Astrocyte (in vitro differentiated cells and primary cell): Measurements from ENCODE around the gene SSH2. TPM values are rescaled to one million over a fixed set of nuclear protein-coding genes. Genes with fewer than 3 reads are reported as not detected.

Source experiments
- DNase-seq: peaks from one replicate; pipeline ENCODE4 v3.0.0-alpha.2; 2010; ENCODE audit warnings: low read depth
- FAIRE-seq: peaks from 2 replicates; lab custom pipeline; 2011; peaks lifted over from hg19 to GRCh38; lab: Jason Lieb, UNC
- H2AFZ ChIP-seq: 2 replicates; pipeline ENCODE4 v1.6.0; 2012; ENCODE audit warnings: low read depth, low read length, inconsistent platforms
- H3K27ac ChIP-seq: 2 replicates; pipeline ENCODE4 v1.5.1; 2011; ENCODE audit warnings: low read depth, low read length, inconsistent platforms
- H3K27me3 ChIP-seq: 2 replicates; pipeline ENCODE4 v1.6.0; 2011; ENCODE audit warnings: low read length, inconsistent platforms; ENCODE audit not compliant: insufficient read depth
- H3K36me3 ChIP-seq: 2 replicates; pipeline ENCODE4 v1.5.1; 2011; ENCODE audit warnings: low read length, inconsistent platforms; ENCODE audit not compliant: insufficient read depth
- H3K4me1 ChIP-seq: 2 replicates; pipeline ENCODE4 v1.5.1; 2011; ENCODE audit warnings: low read length, inconsistent platforms; ENCODE audit not compliant: insufficient read depth
- H3K4me2 ChIP-seq: 2 replicates; pipeline ENCODE4 v1.6.0; 2012; ENCODE audit warnings: low read length, inconsistent platforms
- H3K4me3 ChIP-seq: 2 replicates; pipeline ENCODE4 v1.5.1; 2011; ENCODE audit warnings: low read depth, mild to moderate bottlenecking, low read length, inconsistent platforms; ENCODE audit not compliant: insufficient read depth
- H3K79me2 ChIP-seq: 2 replicates; pipeline ENCODE4 v1.6.0; 2012; ENCODE audit warnings: mild to moderate bottlenecking, low read length, inconsistent platforms; ENCODE audit not compliant: insufficient read depth
- H3K9ac ChIP-seq: 2 replicates; pipeline ENCODE4 v1.6.0; 2012; ENCODE audit warnings: mild to moderate bottlenecking, low read length, inconsistent platforms
- H3K9me3 ChIP-seq: 2 replicates; pipeline ENCODE4 v1.5.1; 2012; ENCODE audit warnings: low read depth, mild to moderate bottlenecking, low read length, inconsistent platforms; ENCODE audit not compliant: insufficient read depth
- H4K20me1 ChIP-seq: 2 replicates; pipeline ENCODE4 v1.6.0; 2012; ENCODE audit warnings: low read length, inconsistent platforms; ENCODE audit not compliant: insufficient read depth
- H3K27ac Mint-ChIP-seq: one replicate; pipeline ENCODE4 v1.8.0; 2021; ENCODE audit warnings: mild to moderate bottlenecking, mixed read lengths; ENCODE audit not compliant: unreplicated experiment
- H3K27me3 Mint-ChIP-seq: one replicate; pipeline ENCODE4 v1.8.0; 2021; ENCODE audit warnings: low read depth, mixed read lengths; ENCODE audit not compliant: unreplicated experiment
- H3K36me3 Mint-ChIP-seq: one replicate; pipeline ENCODE4 v1.8.0; 2021; ENCODE audit warnings: low read depth, mixed read lengths; ENCODE audit not compliant: unreplicated experiment
- H3K4me1 Mint-ChIP-seq: one replicate; pipeline ENCODE4 v1.8.0; 2021; ENCODE audit warnings: low read depth, mixed read lengths; ENCODE audit not compliant: unreplicated experiment
- H3K4me3 Mint-ChIP-seq: one replicate; pipeline ENCODE4 v1.8.0; 2021; ENCODE audit warnings: mild to moderate bottlenecking, moderate library complexity, mixed read lengths; ENCODE audit not compliant: unreplicated experiment
- H3K9me3 Mint-ChIP-seq: one replicate; pipeline ENCODE4 v1.8.0; 2021; ENCODE audit warnings: mild to moderate bottlenecking, mixed read lengths; ENCODE audit not compliant: unreplicated experiment
- EZH2 ChIP-seq: IDR thresholded peaks from 2 replicates; pipeline ENCODE4 v1.6.1; 2012; ENCODE audit warnings: mild to moderate bottlenecking, low read length, inconsistent platforms; ENCODE audit not compliant: insufficient read depth
- total RNA-seq: library from RNA; stranded (reverse); gene quantifications from 2 replicates; pipeline ENCODE4 v1.2.1, GENCODE V29; 2021
- TF ChIP-seq, protein P1 (sequence below): IDR thresholded peaks from 2 replicates; pipeline ENCODE4 v1.5.1; 2011; ENCODE audit warnings: low read depth, mild to moderate bottlenecking, inconsistent platforms, low read length, moderate library complexity; ENCODE audit not compliant: insufficient read depth

The SSH2 gene
- total RNA-seq, 1 donor from 2014 or later = 31.1 TPM

DNA sequence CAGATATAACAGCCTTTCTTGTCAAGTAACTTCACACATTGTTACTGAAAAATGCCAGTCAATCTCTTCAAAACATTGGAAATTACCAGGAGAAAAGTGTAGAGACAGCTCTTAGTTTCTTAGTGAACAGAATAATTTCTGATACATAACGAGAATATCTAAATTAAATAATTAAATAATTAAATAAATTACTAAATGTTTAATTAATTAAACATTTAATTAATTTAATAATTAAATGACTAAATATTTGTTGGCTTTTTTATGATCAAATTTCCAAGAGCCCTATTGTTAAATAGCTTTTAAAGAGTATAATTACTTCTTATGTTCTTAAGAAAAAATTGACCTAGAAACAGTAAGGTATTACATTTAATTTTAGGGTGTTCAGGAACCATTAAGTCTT lies 129.6 kb downstream of the SSH2 start:
- H2AFZ ChIP-seq = no peak overlapping the region
- Mint-ChIP-seq H3K27ac (no peak overlapping the region), H3K4me3 (no peak overlapping the region), H3K4me1 (no peaks in the 10 kb centered on the region), H3K9me3 (no peaks in the 10 kb centered on the region), H3K36me3 (no peaks in the 10 kb centered on the region), H3K27me3 (no peaks in the 10 kb centered on the region)
- FAIRE-seq (no peak), DNase-seq (no peak)
- H3K79me2 ChIP-seq = no peaks in the 10 kb centered on the region
- no peak overlapping the region for H3K4me3 ChIP-seq
- H3K27ac ChIP-seq = no peak overlapping the region
- TF ChIP-seq, protein P1, sequence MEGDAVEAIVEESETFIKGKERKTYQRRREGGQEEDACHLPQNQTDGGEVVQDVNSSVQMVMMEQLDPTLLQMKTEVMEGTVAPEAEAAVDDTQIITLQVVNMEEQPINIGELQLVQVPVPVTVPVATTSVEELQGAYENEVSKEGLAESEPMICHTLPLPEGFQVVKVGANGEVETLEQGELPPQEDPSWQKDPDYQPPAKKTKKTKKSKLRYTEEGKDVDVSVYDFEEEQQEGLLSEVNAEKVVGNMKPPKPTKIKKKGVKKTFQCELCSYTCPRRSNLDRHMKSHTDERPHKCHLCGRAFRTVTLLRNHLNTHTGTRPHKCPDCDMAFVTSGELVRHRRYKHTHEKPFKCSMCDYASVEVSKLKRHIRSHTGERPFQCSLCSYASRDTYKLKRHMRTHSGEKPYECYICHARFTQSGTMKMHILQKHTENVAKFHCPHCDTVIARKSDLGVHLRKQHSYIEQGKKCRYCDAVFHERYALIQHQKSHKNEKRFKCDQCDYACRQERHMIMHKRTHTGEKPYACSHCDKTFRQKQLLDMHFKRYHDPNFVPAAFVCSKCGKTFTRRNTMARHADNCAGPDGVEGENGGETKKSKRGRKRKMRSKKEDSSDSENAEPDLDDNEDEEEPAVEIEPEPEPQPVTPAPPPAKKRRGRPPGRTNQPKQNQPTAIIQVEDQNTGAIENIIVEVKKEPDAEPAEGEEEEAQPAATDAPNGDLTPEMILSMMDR = no peak
- no peak for TF ChIP-seq EZH2
- H3K4me1 ChIP-seq = no peaks in the 10 kb centered on the region
- no peaks in the 10 kb centered on the region for H3K9me3 ChIP-seq
- H4K20me1 ChIP-seq = no peaks in the 10 kb centered on the region
- H3K4me2 ChIP-seq = no peak overlapping the region
- no peaks in the 10 kb centered on the region for H3K36me3 ChIP-seq
- H3K9ac ChIP-seq = no peak overlapping the region
- H3K27me3 ChIP-seq = no peaks in the 10 kb centered on the region

DNA sequence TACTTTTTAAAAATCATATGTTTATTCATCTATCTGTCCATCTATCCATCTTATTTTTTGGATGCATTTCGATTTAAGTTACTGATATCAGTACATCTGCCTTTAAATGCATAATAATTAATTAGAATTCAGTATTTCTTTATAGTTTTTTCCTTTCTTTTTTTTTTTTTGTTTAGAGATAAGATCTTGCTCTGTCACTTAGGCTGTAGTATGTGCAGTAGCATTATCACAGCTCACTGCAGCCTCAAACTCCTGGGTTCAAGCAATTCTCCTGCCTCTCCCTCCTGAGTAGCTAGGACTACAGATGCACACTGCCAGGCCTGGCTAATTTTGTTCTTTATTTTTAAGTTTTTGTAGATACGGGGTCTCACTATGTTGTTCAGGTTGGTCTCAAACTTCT lies 133.4 kb downstream of the SSH2 start:
- Histone ChIP-seq H3K9me3 (no peaks in the 10 kb centered on the region), H3K4me3 (no peak overlapping the region), H2AFZ (no peak overlapping the region), H3K27ac (no peak overlapping the region), H3K4me1 (no peaks in the 10 kb centered on the region), H3K9ac (no peak overlapping the region), H3K36me3 (no peaks in the 10 kb centered on the region), H3K4me2 (no peak overlapping the region), H3K79me2 (no peaks in the 10 kb centered on the region), H4K20me1 (no peaks in the 10 kb centered on the region), H3K27me3 (no peaks in the 10 kb centered on the region)
- Mint-ChIP-seq H3K9me3 (no peaks in the 10 kb centered on the region), H3K27me3 (no peaks in the 10 kb centered on the region), H3K4me3 (no peak overlapping the region), H3K27ac (no peak overlapping the region), H3K4me1 (peaks cover 4% of the 10 kb centered on the region), H3K36me3 (no peaks in the 10 kb centered on the region)
- no peak for FAIRE-seq
- DNase-seq = no peak
- TF ChIP-seq EZH2 = no peak
- TF ChIP-seq, protein P1 = no peak

DNA sequence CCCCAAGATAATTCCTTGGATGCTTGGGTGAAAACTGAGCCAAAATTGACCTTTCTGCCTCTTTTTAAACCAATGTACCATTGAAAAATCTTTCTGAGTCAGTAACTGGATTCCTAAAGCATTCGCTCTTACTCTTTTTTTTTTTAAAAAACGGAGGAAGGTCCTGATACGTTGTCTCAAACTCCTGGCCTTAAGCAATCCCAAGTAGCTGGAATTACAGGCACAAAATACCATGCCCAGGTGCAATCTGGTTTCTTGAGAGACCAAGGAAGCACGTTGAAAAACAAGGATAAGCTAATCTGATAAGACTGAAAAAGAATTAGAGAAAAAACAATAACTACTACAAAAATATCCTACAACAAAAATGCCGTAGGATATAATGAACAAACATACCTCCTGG lies 136.5 kb downstream of the SSH2 start:
- Histone ChIP-seq H2AFZ (no peak overlapping the region), H3K9me3 (no peaks in the 10 kb centered on the region), H3K4me2 (no peak overlapping the region), H4K20me1 (no peaks in the 10 kb centered on the region), H3K4me3 (no peak overlapping the region), H3K4me1 (no peaks in the 10 kb centered on the region), H3K36me3 (peaks cover 2% of the 10 kb centered on the region), H3K27me3 (no peaks in the 10 kb centered on the region), H3K27ac (no peak overlapping the region), H3K79me2 (no peaks in the 10 kb centered on the region), H3K9ac (no peak overlapping the region)
- H3K36me3 Mint-ChIP-seq = peaks cover 18% of the 10 kb centered on the region
- no peak for FAIRE-seq
- H3K27ac Mint-ChIP-seq = no peak overlapping the region
- peaks cover 11% of the 10 kb centered on the region for H3K4me1 Mint-ChIP-seq
- no peaks in the 10 kb centered on the region for H3K27me3 Mint-ChIP-seq
- DNase-seq = peak; percentile 37
- no peak overlapping the region for H3K4me3 Mint-ChIP-seq
- TF ChIP-seq, protein P1 = no peak
- no peak for TF ChIP-seq EZH2
- no peaks in the 10 kb centered on the region for H3K9me3 Mint-ChIP-seq
